ENCODE data around the gene SNX10. TPM values are rescaled to one million over a fixed set of nuclear protein-coding genes. Genes with fewer than 3 reads are reported as not detected.

SNX10 gene
- total RNA-seq, 2 experiments from 2014 or later = 28.1 to 35.5 TPM

- Mint-ChIP-seq H3K9me3 (ENCODE audit: low read depth) (no peaks in the 10 kb centered on the region), H3K4me1 (no peaks in the 10 kb centered on the region), H3K36me3 (ENCODE audit: low read depth) (peaks cover 10% of the 10 kb centered on the region), H3K27me3 (no peaks in the 10 kb centered on the region), H3K4me3 (no peak overlapping the region), H3K27ac (no peak overlapping the region)
- no peak for ATAC-seq
- ChIA-PET POLR2A (interaction anchor here (0.6 kb wide), 1 partner anchor 114 kb away, joined by 4 read pairs; no protein-coding TSS in a partner anchor), CTCF (interaction anchor here (0.7 to 1.1 kb wide), 3 partner anchors 16 to 49 kb away, joined by 3 to 4 read pairs (median 3); no protein-coding TSS in a partner anchor)
- no peak for DNase-seq
- intact Hi-C loops (cut with DNase I, micrococcal nuclease) = no loop called here
Measured at GRCh38 chr7:26319636-26320035, 28.0 kb downstream of the SNX10 start.

GRCh38 chr7:26320878-26321277, 29.2 kb downstream of the SNX10 start:
- ATAC-seq (no peak), DNase-seq (no peak)
- Mint-ChIP-seq H3K9me3 (ENCODE audit: low read depth) (no peaks in the 10 kb centered on the region), H3K36me3 (ENCODE audit: low read depth) (peaks cover 10% of the 10 kb centered on the region), H3K27me3 (no peaks in the 10 kb centered on the region), H3K4me1 (no peaks in the 10 kb centered on the region), H3K27ac (no peak overlapping the region), H3K4me3 (no peak overlapping the region)
- POLR2A ChIA-PET = interaction anchor here (0.6 kb wide), 1 partner anchor 16 kb away, joined by 3 read pairs; no protein-coding TSS in a partner anchor
- intact Hi-C loops (cut with DNase I, micrococcal nuclease) = no loop called here
- CTCF ChIA-PET = interaction anchor here (0.9 kb wide), 1 partner anchor 15 kb away, joined by 3 read pairs; no protein-coding TSS in a partner anchor

GRCh38 chr7:26321435-26321834, 29.8 kb downstream of the SNX10 start:
- DNase-seq (no peak), ATAC-seq (no peak)
- CTCF ChIA-PET = interaction anchor here (0.9 kb wide), 1 partner anchor 16 kb away, joined by 3 read pairs; no protein-coding TSS in a partner anchor
- Mint-ChIP-seq H3K4me3 (no peak overlapping the region), H3K27ac (no peak overlapping the region), H3K9me3 (ENCODE audit: low read depth) (no peaks in the 10 kb centered on the region), H3K27me3 (no peaks in the 10 kb centered on the region), H3K36me3 (ENCODE audit: low read depth) (peaks cover 10% of the 10 kb centered on the region), H3K4me1 (no peaks in the 10 kb centered on the region)
- intact Hi-C loops (cut with DNase I, micrococcal nuclease) = no loop called here
- POLR2A ChIA-PET = interaction anchor here (0.6 kb wide), 1 partner anchor 16 kb away, joined by 3 read pairs; no protein-coding TSS in a partner anchor

- Mint-ChIP-seq H3K36me3 (ENCODE audit: low read depth) (peaks cover 11% of the 10 kb centered on the region), H3K4me3 (no peak overlapping the region), H3K27ac (no peak overlapping the region), H3K9me3 (ENCODE audit: low read depth) (no peaks in the 10 kb centered on the region), H3K27me3 (no peaks in the 10 kb centered on the region), H3K4me1 (no peaks in the 10 kb centered on the region)
- intact Hi-C loops (cut with DNase I, micrococcal nuclease) = no loop called here
- CTCF ChIA-PET = no interaction called here
- ATAC-seq (no peak), DNase-seq (no peak)
- POLR2A ChIA-PET = no interaction called here
Measured at GRCh38 chr7:26326211-26326610, 34.5 kb downstream of the SNX10 start.

GRCh38 chr7:26328498-26329390, 37.1 kb downstream of the SNX10 start:
- no peak for ATAC-seq
- no peak overlapping the region for H3K27ac Mint-ChIP-seq
- no peak overlapping the region for H3K4me3 Mint-ChIP-seq
- no peak for DNase-seq
- H3K27me3 Mint-ChIP-seq = no peaks in the 10 kb centered on the region
- H3K9me3 Mint-ChIP-seq (ENCODE audit: low read depth) = peaks cover 2% of the 10 kb centered on the region
- ChIA-PET POLR2A (no interaction called here), CTCF (no interaction called here)
- intact Hi-C loops (cut with DNase I, micrococcal nuclease) = no loop called here
- H3K36me3 Mint-ChIP-seq (ENCODE audit: low read depth) = peaks cover 6% of the 10 kb centered on the region
- H3K4me1 Mint-ChIP-seq = peaks cover 7% of the 10 kb centered on the region

- intact Hi-C loops (cut with DNase I, micrococcal nuclease) = no loop called here
- DNase-seq = no peak
- Mint-ChIP-seq H3K4me3 (no peak overlapping the region), H3K36me3 (ENCODE audit: low read depth) (peaks cover 3% of the 10 kb centered on the region), H3K4me1 (peaks cover 15% of the 10 kb centered on the region), H3K27me3 (no peaks in the 10 kb centered on the region), H3K9me3 (ENCODE audit: low read depth) (peaks cover 2% of the 10 kb centered on the region), H3K27ac (no peak overlapping the region)
- ChIA-PET POLR2A (no interaction called here), CTCF (no interaction called here)
- no peak for ATAC-seq
Measured at GRCh38 chr7:26329520-26330255, 38.0 kb downstream of the SNX10 start.

GRCh38 chr7:26331113-26331512, 39.5 kb downstream of the SNX10 start:
- Mint-ChIP-seq H3K27ac (no peak overlapping the region), H3K4me1 (peaks cover 24% of the 10 kb centered on the region), H3K27me3 (no peaks in the 10 kb centered on the region), H3K9me3 (ENCODE audit: low read depth) (peaks cover 2% of the 10 kb centered on the region), H3K4me3 (no peak overlapping the region), H3K36me3 (ENCODE audit: low read depth) (peaks cover 7% of the 10 kb centered on the region)
- POLR2A ChIA-PET = interaction anchor here (0.6 kb wide), 1 partner anchor 191 kb away, joined by 7 read pairs; no protein-coding TSS in a partner anchor
- intact Hi-C loops (cut with DNase I, micrococcal nuclease) = no loop called here
- CTCF ChIA-PET = interaction anchor here (0.6 kb wide), 1 partner anchor 139 kb away, joined by 3 read pairs; no protein-coding TSS in a partner anchor
- DNase-seq (no peak), ATAC-seq (no peak)

- Mint-ChIP-seq H3K4me3 (no peak overlapping the region), H3K36me3 (ENCODE audit: low read depth) (peaks cover 7% of the 10 kb centered on the region), H3K9me3 (ENCODE audit: low read depth) (peaks cover 2% of the 10 kb centered on the region), H3K27ac (no peak overlapping the region), H3K4me1 (peaks cover 24% of the 10 kb centered on the region), H3K27me3 (no peaks in the 10 kb centered on the region)
- no peak for DNase-seq
- POLR2A ChIA-PET = no interaction called here
- CTCF ChIA-PET = no interaction called here
- intact Hi-C loops (cut with DNase I, micrococcal nuclease) = no loop called here
- no peak for ATAC-seq
Measured at GRCh38 chr7:26331789-26332188, 40.1 kb downstream of the SNX10 start.

- no peak for DNase-seq
- peaks cover 7% of the 10 kb centered on the region for H3K36me3 Mint-ChIP-seq (ENCODE audit: low read depth)
- ChIA-PET POLR2A (interaction anchor here (0.7 to 0.8 kb wide), 2 partner anchors 39 to 308 kb away, joined by 3 to 5 read pairs; no protein-coding TSS in a partner anchor), CTCF (no interaction called here)
- H3K4me3 Mint-ChIP-seq = no peak overlapping the region
- intact Hi-C loops (cut with DNase I, micrococcal nuclease) = no loop called here
- no peak for ATAC-seq
- H3K9me3 Mint-ChIP-seq (ENCODE audit: low read depth) = peaks cover 2% of the 10 kb centered on the region
- H3K27me3 Mint-ChIP-seq = no peaks in the 10 kb centered on the region
- H3K27ac Mint-ChIP-seq = no peak overlapping the region
- peaks cover 27% of the 10 kb centered on the region for H3K4me1 Mint-ChIP-seq
Measured at GRCh38 chr7:26332698-26333097, 41.0 kb downstream of the SNX10 start.

GRCh38 chr7:26334166-26334859, 42.7 kb downstream of the SNX10 start:
- no peak overlapping the region for H3K4me3 Mint-ChIP-seq

More at GRCh38 chr7:26334166-26334859, 42.7 kb downstream of the SNX10 start:
- peaks cover 27% of the 10 kb centered on the region for H3K4me1 Mint-ChIP-seq
- H3K27ac Mint-ChIP-seq = no peak overlapping the region
- CTCF ChIA-PET = interaction anchor here (0.5 kb wide), 1 partner anchor 442 kb away, joined by 3 read pairs; no protein-coding TSS in a partner anchor
- POLR2A ChIA-PET = interaction anchor here (0.7 kb wide), 1 partner anchor 38 kb away, joined by 3 read pairs; no protein-coding TSS in a partner anchor
- H3K27me3 Mint-ChIP-seq = no peaks in the 10 kb centered on the region
- ATAC-seq = no peak
- H3K9me3 Mint-ChIP-seq (ENCODE audit: low read depth) = peaks cover 2% of the 10 kb centered on the region
- H3K36me3 Mint-ChIP-seq (ENCODE audit: low read depth) = peaks cover 4% of the 10 kb centered on the region
- DNase-seq = no peak
- intact Hi-C loops (cut with DNase I, micrococcal nuclease) = no loop called here
